LNCAP (cell line): Measurements from ENCODE around the gene AKAP7.

Experiments used
- TF ChIP-seq, protein P1 (sequence below): fragments of 450-650 bp; IDR thresholded peaks from 2 replicates; pipeline ENCODE4 v1.5.1; 2017; ENCODE audit warnings: mild to moderate bottlenecking

The AKAP7 gene

GRCh38 chr6:131112249-131112648 lies 23.0 kb upstream of the AKAP7 start:
- TF ChIP-seq, protein P1, sequence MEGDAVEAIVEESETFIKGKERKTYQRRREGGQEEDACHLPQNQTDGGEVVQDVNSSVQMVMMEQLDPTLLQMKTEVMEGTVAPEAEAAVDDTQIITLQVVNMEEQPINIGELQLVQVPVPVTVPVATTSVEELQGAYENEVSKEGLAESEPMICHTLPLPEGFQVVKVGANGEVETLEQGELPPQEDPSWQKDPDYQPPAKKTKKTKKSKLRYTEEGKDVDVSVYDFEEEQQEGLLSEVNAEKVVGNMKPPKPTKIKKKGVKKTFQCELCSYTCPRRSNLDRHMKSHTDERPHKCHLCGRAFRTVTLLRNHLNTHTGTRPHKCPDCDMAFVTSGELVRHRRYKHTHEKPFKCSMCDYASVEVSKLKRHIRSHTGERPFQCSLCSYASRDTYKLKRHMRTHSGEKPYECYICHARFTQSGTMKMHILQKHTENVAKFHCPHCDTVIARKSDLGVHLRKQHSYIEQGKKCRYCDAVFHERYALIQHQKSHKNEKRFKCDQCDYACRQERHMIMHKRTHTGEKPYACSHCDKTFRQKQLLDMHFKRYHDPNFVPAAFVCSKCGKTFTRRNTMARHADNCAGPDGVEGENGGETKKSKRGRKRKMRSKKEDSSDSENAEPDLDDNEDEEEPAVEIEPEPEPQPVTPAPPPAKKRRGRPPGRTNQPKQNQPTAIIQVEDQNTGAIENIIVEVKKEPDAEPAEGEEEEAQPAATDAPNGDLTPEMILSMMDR, result no peak

- TF ChIP-seq, protein P1, result no peak
Measured at GRCh38 chr6:131115651-131116050, 19.6 kb upstream of the AKAP7 start.

GRCh38 chr6:131116321-131116720 lies 18.9 kb upstream of the AKAP7 start:
- TF ChIP-seq, protein P1, result no peak

DNA sequence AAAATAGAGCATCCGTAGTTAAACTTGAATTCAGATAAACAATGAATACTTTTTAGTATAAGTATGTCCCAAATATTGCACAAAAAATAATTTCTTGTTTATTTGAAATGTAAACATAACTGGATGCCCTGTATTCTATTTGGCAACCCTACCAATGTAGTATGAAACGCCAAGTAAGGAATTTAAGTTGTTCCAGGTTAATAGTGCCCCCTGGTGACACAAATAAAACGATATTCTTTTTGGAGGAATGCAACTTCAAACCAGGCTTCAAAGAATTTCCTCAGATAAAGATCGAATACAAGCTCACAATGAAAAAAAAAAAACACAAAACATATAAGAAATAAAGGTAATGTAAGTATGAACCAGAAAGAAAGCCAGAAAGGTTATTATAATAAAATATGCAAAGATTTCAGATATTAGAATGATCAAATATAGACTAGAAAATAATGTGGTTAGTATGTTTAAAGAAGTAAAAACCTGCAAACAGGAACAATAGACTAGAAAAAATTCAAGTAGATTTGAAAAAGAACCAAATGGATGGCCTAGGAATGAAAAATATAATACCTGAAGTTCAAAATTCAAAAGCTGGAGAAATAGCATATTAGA lies 18.4 kb upstream of the AKAP7 start:
- TF ChIP-seq, protein P1, result peak; percentile 65

DNA sequence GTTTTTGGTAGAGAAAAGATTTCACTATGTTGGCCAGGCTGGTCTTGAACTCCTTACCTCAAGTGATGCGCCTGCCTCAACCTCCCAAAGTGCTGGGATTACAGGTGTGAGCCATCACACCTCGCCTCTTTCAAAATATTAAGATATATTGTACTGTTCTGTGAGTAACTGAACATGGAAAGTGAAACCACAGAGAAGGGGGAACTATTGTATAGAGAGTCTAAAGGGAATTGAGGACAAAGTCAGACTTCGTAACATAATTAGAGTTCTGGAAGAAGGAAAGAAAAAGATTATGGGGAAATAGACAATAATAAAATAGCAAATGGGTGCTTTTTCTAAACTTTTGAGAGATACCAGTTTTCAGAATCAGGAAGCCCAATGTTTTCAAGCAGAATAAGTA lies 17.4 kb upstream of the AKAP7 start:
- TF ChIP-seq, protein P1, result no peak

DNA sequence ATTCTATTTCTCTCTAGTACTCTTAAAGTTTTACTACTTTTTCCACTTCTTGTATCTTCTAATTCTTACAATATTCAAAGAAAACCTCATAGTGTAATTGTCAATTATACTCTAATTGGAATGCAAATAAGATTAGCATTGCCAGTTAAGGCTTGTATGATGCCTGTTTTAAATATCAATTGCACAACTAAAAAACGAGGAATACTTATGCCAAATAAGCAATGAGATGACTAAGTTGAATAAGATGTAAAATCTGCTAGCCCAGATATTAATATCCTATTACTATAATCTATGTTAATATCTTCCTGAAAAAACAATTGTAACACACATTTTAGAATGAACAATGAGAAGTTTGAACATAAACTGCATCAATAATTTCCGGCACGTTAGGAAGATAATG lies 13.3 kb upstream of the AKAP7 start:
- TF ChIP-seq, protein P1, result no peak

GRCh38 chr6:131122516-131122915 lies 12.8 kb upstream of the AKAP7 start:
- TF ChIP-seq, protein P1, result no peak
